ENCODE results near the gene ETV3.

ETV3 gene

GRCh38 chr1:157158967-157159366, 20.8 kb upstream of the ETV3 start:
- Histone ChIP-seq H3K27ac (no peak overlapping the region), H3K4me1 (peaks cover 0 to 17% (median 12%) of the 10 kb centered on the region in 4 donors), H3K27me3 (peaks cover 0 to 13% of the 10 kb centered on the region in 2 donors), H3K36me3 (no peaks in the 10 kb centered on the region), H3K9me3 (no peaks in the 10 kb centered on the region), H3K4me3 (no peak overlapping the region)
- intact Hi-C loops (cut with DNase I; ENCODE audit: low total_unique reads): no loop called here
- no peak for TF ChIP-seq CTCF (IDR thresholded peaks at IDR 0.05)
- DNase-seq: no peak

DNA sequence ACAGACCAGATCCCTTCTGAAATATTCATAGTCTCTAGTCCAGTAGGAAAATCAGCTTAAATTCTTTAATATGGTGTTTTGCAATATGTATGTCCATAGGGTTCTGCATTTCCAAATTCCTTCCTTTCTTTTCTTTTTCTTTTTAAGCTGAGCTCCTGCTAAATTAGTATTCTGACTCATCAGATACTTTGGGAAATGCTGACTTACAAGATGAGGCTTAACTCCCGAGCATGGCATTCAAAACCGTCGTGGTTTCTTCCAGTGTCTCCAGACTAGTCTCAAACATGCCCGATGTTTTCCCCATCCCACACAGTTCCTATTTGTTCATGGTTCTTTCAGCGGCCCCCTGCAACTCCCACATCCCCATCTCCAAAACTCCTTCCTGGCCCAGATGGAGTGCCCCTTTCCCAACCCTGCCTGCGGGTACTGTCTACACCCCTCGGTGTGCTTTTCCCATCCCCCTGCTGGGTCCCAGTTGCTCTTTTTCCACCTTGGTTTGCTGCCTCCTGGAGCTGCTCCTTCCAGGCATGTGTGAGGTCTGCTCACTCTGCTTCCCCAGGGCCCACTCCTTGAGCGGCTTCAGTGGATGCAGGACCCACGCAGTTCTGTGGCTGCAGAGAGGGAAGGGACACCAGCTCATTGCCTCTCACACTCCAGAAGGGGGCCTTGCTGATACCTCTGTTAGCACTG, 19.5 kb upstream of the ETV3 start:
- Histone ChIP-seq H3K4me1 (peaks cover 0 to 17% (median 12%) of the 10 kb centered on the region in 4 donors), H3K36me3 (no peaks in the 10 kb centered on the region), H3K9me3 (no peaks in the 10 kb centered on the region), H3K27ac (no peak overlapping the region), H3K4me3 (no peak overlapping the region), H3K27me3 (peaks cover 0 to 10% of the 10 kb centered on the region in 2 donors)
- DNase-seq: no peak
- no peak for TF ChIP-seq CTCF (IDR thresholded peaks at IDR 0.05)
- intact Hi-C loops (cut with DNase I; ENCODE audit: low total_unique reads): no loop called here

DNA sequence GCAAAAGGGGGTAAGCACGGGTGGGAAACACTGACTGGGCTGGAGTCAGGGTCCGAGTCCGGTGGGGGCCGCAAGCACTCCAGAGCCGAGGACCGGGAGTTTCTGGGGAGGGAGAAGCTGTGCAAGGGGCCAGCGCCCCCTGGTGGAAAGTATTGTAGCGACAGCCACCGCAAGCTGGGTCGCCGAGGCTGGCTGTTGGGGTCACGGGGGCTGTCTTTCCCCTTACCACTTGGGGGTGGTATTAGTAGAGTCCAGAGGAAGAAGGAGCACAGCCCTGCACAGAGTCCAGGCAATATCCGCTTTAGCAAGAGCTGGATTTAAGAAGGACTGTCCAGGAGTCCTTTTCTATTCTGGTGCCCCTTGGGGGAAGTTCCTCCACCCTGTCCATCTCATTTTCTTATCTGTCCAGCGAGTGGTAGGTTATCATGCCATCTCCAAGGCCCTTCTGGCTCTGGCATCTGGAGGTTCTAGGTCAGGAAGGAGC, 17.9 kb upstream of the ETV3 start:
- Histone ChIP-seq H3K27ac (no peak overlapping the region), H3K36me3 (no peaks in the 10 kb centered on the region), H3K9me3 (no peaks in the 10 kb centered on the region), H3K27me3 (peaks cover 0 to 10% of the 10 kb centered on the region in 2 donors), H3K4me1 (peaks cover 0 to 17% (median 12%) of the 10 kb centered on the region in 4 donors), H3K4me3 (peak overlapping the region in 1 of 2 donors; percentile 32)
- TF ChIP-seq CTCF (IDR thresholded peaks at IDR 0.05): peak; percentile 94 to 96
- peak; percentile 55 to 81 for DNase-seq
- intact Hi-C loops (cut with DNase I; ENCODE audit: low total_unique reads): loop anchor here (1.0 kb wide), 1 partner anchor 66 kb away; no protein-coding TSS in a partner anchor

DNA sequence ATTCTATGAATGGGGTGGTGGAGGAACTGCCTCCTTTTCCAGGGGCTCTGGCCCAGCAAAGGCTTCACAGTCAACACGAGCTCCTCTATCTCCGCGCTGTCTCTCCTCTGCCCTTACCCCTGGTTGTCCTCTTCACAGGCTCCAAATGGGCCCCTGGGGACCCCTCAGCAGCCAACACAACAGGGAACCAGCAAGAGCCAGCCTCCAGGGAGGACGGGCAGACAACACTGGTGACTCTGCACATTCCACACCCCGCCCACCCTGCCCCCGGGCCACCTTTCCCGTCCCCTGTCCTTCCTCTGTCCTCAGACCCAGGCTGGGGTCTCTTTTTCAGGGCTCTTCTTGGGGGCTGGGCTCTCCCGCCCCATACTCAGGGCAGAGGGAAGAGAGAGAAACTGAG, 17.5 kb upstream of the ETV3 start:
- intact Hi-C loops (cut with DNase I; ENCODE audit: low total_unique reads): loop anchor here (1.0 kb wide), 1 partner anchor 65 kb away; no protein-coding TSS in a partner anchor
- H3K27ac ChIP-seq: no peak overlapping the region
- DNase-seq: no peak

DNA sequence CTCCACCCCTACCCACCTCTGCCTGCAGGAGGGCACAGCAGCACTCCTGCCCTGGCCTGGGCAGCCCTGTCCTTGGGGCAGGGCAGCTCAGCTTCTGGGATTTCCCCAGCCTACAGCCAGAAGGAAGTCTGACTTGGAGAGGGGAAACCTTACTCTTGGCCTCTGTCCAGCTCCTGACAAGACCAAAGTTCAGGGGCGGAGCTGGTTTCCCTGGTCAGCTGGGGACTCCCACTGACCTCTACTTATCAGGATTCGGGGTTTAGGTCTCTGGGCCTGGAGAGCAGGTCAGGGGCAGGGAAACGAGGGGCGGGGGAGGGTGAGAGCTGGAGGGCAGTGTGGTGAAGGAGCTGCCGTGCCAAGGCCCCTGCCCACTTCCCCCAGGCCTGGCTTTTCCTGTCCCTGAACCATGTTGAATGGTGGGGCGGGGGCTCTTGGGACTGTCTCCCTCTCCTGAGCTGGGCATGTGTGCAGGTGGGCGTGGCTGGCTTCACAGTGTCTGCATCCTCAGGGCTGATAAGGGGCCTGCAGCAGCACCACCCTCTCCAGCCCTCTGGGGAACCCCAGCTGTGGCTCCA, 16.8 kb upstream of the ETV3 start:
- Histone ChIP-seq H3K4me1 (peaks cover 0 to 17% (median 12%) of the 10 kb centered on the region in 4 donors), H3K27ac (no peak overlapping the region), H3K4me3 (no peak overlapping the region), H3K9me3 (no peaks in the 10 kb centered on the region), H3K36me3 (no peaks in the 10 kb centered on the region), H3K27me3 (peaks cover 0 to 10% of the 10 kb centered on the region in 2 donors)
- intact Hi-C loops (cut with DNase I; ENCODE audit: low total_unique reads): no loop called here
- peak; percentile 42 to 68 for DNase-seq
- TF ChIP-seq CTCF (IDR thresholded peaks at IDR 0.05): no peak

More for the DNA sequence above, 17.5 kb upstream of the ETV3 start:
- no peaks in the 10 kb centered on the region for H3K36me3 ChIP-seq
- peaks cover 0 to 17% (median 12%) of the 10 kb centered on the region in 4 donors for H3K4me1 ChIP-seq
- peaks cover 0 to 10% of the 10 kb centered on the region in 2 donors for H3K27me3 ChIP-seq
- no peak for TF ChIP-seq CTCF (IDR thresholded peaks at IDR 0.05)
- H3K9me3 ChIP-seq: no peaks in the 10 kb centered on the region
- peak overlapping the region in 1 of 2 donors; percentile 32 for H3K4me3 ChIP-seq
